H9 (cell line): ENCODE results near the gene ARHGAP15. TPM values are rescaled to one million over a fixed set of nuclear protein-coding genes. Genes with fewer than 3 reads are reported as not detected.

Experiments
- DNase-seq: peaks from one replicate; pipeline ENCODE4 v3.0.0-alpha.2; 2017
- H2AFZ ChIP-seq: one replicate; pipeline ENCODE4 v1.6.1; 2013; ENCODE audit warnings: mild to moderate bottlenecking, low read length, control low read depth, moderate library complexity
- H2AK5ac ChIP-seq: 2 replicates; pipeline ENCODE4 v1.6.1; 2013; ENCODE audit warnings: low read length, control low read depth, mixed read lengths; ENCODE audit not compliant: insufficient read length
- H2BK120ac ChIP-seq: one replicate; pipeline ENCODE4 v1.6.1; 2013; ENCODE audit warnings: low read depth, mild to moderate bottlenecking, low read length, control low read depth, inconsistent platforms; ENCODE audit not compliant: poor library complexity, severe bottlenecking
- H2BK12ac ChIP-seq: 2 replicates; pipeline ENCODE4 v1.6.1; 2013; ENCODE audit warnings: low read length, control low read depth, mixed read lengths, low read depth; ENCODE audit not compliant: insufficient read length
- H2BK15ac ChIP-seq: 2 replicates; pipeline ENCODE4 v1.6.1; 2013; ENCODE audit warnings: low read depth, low read length, control low read depth
- H2BK20ac ChIP-seq: one replicate; pipeline ENCODE4 v1.6.1; 2013; ENCODE audit warnings: low read depth, mild to moderate bottlenecking, low read length, control low read depth, inconsistent platforms; ENCODE audit not compliant: poor library complexity, severe bottlenecking
- H2BK5ac ChIP-seq: 2 replicates; pipeline ENCODE4 v1.6.1; 2013; ENCODE audit warnings: low read length, control low read depth, mixed read lengths; ENCODE audit not compliant: insufficient read length
- H3K14ac ChIP-seq: 2 replicates; pipeline ENCODE4 v1.6.1; 2013; ENCODE audit warnings: low read length, control low read depth; ENCODE audit not compliant: insufficient read depth
- H3K18ac ChIP-seq: 2 replicates; pipeline ENCODE4 v1.6.1; 2013; ENCODE audit warnings: low read depth, mild to moderate bottlenecking, mixed read lengths, low read length, control low read depth; ENCODE audit not compliant: insufficient read length
- H3K23ac ChIP-seq: 2 replicates; pipeline ENCODE4 v1.6.1; 2013; ENCODE audit warnings: low read length, control low read depth, mixed read lengths, low read depth; ENCODE audit not compliant: insufficient read length
- H3K23me2 ChIP-seq: 2 replicates; pipeline ENCODE4 v1.6.1; 2013; ENCODE audit warnings: low read depth, mild to moderate bottlenecking, mixed read lengths, low read length, control low read depth; ENCODE audit not compliant: insufficient read length, poor library complexity, severe bottlenecking
- H3K27ac ChIP-seq: 2 replicates; pipeline ENCODE4 v1.5.1; 2013; ENCODE audit warnings: low read length, control low read depth, mixed read lengths, low read depth; ENCODE audit not compliant: insufficient read length
- H3K27me3 ChIP-seq: 2 replicates; pipeline ENCODE4 v1.6.1; 2013; ENCODE audit warnings: low read length, control low read depth, inconsistent platforms; ENCODE audit not compliant: insufficient read depth
- H3K4ac ChIP-seq: 2 replicates; pipeline ENCODE4 v1.6.1; 2013; ENCODE audit warnings: low read depth, mild to moderate bottlenecking, control low read depth, inconsistent platforms, low read length, moderate library complexity
- H3K4me1 ChIP-seq: 2 replicates; pipeline ENCODE4 v1.6.1; 2013; ENCODE audit warnings: low read length, control low read depth, inconsistent platforms; ENCODE audit not compliant: insufficient read depth
- H3K4me2 ChIP-seq: 2 replicates; pipeline ENCODE4 v1.6.1; 2013; ENCODE audit warnings: low read length, control low read depth, mixed read lengths; ENCODE audit not compliant: insufficient read length, insufficient read depth
- H3K56ac ChIP-seq: 2 replicates; pipeline ENCODE4 v1.6.1; 2013; ENCODE audit warnings: low read depth, mild to moderate bottlenecking, mixed read lengths, low read length, control low read depth; ENCODE audit not compliant: insufficient read length
- H3K79me1 ChIP-seq: 2 replicates; pipeline ENCODE4 v1.6.1; 2013; ENCODE audit warnings: low read depth, mild to moderate bottlenecking, moderate library complexity, low read length, control low read depth, inconsistent platforms; ENCODE audit not compliant: insufficient read depth, poor library complexity, severe bottlenecking
- H3K79me2 ChIP-seq: 2 replicates; pipeline ENCODE4 v1.6.1; 2013; ENCODE audit warnings: low read length, control low read depth, inconsistent platforms; ENCODE audit not compliant: insufficient read depth
- H3K9ac ChIP-seq: 2 replicates; pipeline ENCODE4 v1.6.1; 2013; ENCODE audit warnings: low read length, control low read depth, mixed read lengths; ENCODE audit not compliant: insufficient read length; ENCODE audit errors: extremely low read depth
- H3K9me3 ChIP-seq: one replicate; pipeline ENCODE4 v1.6.1; 2013; ENCODE audit warnings: low read depth, low read length, inconsistent platforms; ENCODE audit not compliant: control insufficient read depth
- H3T11ph ChIP-seq: one replicate; pipeline ENCODE4 v1.6.1; 2013; ENCODE audit warnings: mild to moderate bottlenecking, low read length, control low read depth, inconsistent platforms
- H4K20me1 ChIP-seq: one replicate; pipeline ENCODE4 v1.6.1; 2013; ENCODE audit not compliant: control insufficient read depth, insufficient read length, insufficient read depth
- H4K5ac ChIP-seq: 2 replicates; pipeline ENCODE4 v1.6.1; 2013; ENCODE audit warnings: low read depth, mild to moderate bottlenecking, mixed read lengths, low read length, control low read depth; ENCODE audit not compliant: insufficient read length
- H4K8ac ChIP-seq: replicated peaks from 2 replicates; pipeline ENCODE4 v1.6.1; 2013; ENCODE audit warnings: low read length, control low read depth, mixed read lengths, low read depth; ENCODE audit not compliant: insufficient read length
- H4K91ac ChIP-seq: 2 replicates; pipeline ENCODE4 v1.6.1; 2013; ENCODE audit warnings: low read depth, mild to moderate bottlenecking, moderate library complexity, mixed read lengths, low read length, control low read depth; ENCODE audit not compliant: insufficient read length
- H3K27ac Mint-ChIP-seq, 3 experiments: 2 replicates in 2 of 3; 3 replicates in 1 of 3; pipeline ENCODE4 v1.8.0; 2020 to 2021; ENCODE audit warnings: mixed read lengths in 3 of 3, mild to moderate bottlenecking in 1 of 3, moderate library complexity in 1 of 3
- H3K27me3 Mint-ChIP-seq: 2 replicates; pipeline ENCODE4 v1.8.0; 2021; ENCODE audit warnings: low read depth, mild to moderate bottlenecking, moderate library complexity, mixed read lengths
- H3K36me3 Mint-ChIP-seq, 3 experiments: 2 replicates in 2 of 3; 3 replicates in 1 of 3; pipeline ENCODE4 v1.8.0; 2020 to 2021; ENCODE audit warnings: low read depth in 3 of 3, mixed read lengths in 3 of 3; ENCODE audit not compliant: insufficient read depth in 1 of 3
- H3K4me1 Mint-ChIP-seq, 2 experiments: 2 replicates each; pipeline ENCODE4 v1.8.0; 2020; ENCODE audit warnings: mixed read lengths in 2 of 2
- H3K4me3 Mint-ChIP-seq, 2 experiments: 2 replicates in 1 of 2; 3 replicates in 1 of 2; pipeline ENCODE4 v1.8.0; 2020 to 2021; ENCODE audit warnings: mild to moderate bottlenecking in 2 of 2, mixed read lengths in 2 of 2, moderate library complexity in 1 of 2
- H3K9me3 Mint-ChIP-seq, 2 experiments: 2 replicates in 1 of 2; 3 replicates in 1 of 2; pipeline ENCODE4 v1.8.0; 2020; ENCODE audit warnings: mild to moderate bottlenecking in 2 of 2, mixed read lengths in 2 of 2, moderate library complexity in 1 of 2
- WGBS: extraction: QIAGEN DNeasy Blood & Tissue Kit; methylation state at CpG from one replicate; pipeline ENCODE4 v1.1.7; 2013; ENCODE audit warnings: missing lambda C conversion rate, low lambda C conversion rate, mixed read lengths; ENCODE audit not compliant: insufficient read length; ENCODE audit errors: extremely low coverage; 5-methylcytosine and 5-hydroxymethylcytosine counted together
- total RNA-seq: library from RNA; stranded (reverse); gene quantifications from 2 replicates; pipeline ENCODE4 v1.2.1, GENCODE V29; 2021
- TF ChIP-seq, protein P1 (sequence below): fragments of 200-600 bp; sonication (generic); conservative IDR thresholded peaks from 3 replicates; pipeline ENCODE4 v1.8.0; 2021; ENCODE audit warnings: antibody characterized with exemption, mild to moderate bottlenecking

The ARHGAP15 gene
- total RNA-seq, 1 experiment from 2014 or later = not detected

DNA sequence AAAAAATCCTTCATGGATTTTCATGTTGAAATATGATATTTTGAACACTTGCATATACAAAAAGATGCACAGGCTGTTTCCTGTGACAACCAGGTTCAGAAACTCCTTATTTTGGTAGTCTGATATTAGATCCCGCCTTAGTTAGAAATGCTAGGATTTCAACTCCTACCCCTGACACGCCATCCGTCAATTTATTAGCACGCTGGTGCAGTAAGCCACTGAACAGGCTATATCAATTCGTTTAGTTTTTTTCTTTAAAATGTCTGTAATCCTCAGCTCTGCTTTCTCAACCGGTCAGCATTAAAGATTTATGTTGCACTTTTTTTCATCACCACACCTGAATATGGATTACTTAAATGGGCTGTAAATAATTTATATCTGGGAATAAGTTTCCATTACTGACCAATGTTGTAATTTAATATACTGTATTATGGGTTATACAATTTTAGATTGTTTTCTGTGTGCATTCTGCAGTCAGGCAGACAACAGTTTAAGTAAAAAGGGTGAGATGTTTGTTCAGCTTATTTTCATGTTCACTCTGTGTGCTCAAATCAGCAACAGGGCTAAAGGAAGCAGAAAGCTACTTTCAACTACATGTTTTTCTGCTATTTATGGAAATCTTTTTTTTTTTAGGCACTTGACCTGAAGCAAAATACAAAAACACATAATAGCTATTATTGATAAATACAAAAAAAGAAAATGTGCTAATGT lies 227.7 kb downstream of the ARHGAP15 start:
- Histone ChIP-seq H3K27ac (no peak overlapping the region), H3K27me3 (no peaks in the 10 kb centered on the region), H4K20me1 (no peaks in the 10 kb centered on the region), H3K9me3 (no peaks in the 10 kb centered on the region), H3T11ph (no peak overlapping the region), H3K4me2 (no peak overlapping the region), H4K5ac (no peak overlapping the region), H3K23ac (no peak overlapping the region), H2AFZ (no peak overlapping the region), H3K56ac (no peak overlapping the region), H2AK5ac (no peak overlapping the region), H2BK120ac (no peak overlapping the region), H3K4me1 (no peaks in the 10 kb centered on the region), H3K14ac (no peak overlapping the region), H4K8ac (no peak overlapping the region), H3K4ac (no peak overlapping the region), H3K9ac (no peak overlapping the region), H2BK5ac (no peak overlapping the region), H3K79me2 (no peaks in the 10 kb centered on the region), H3K18ac (no peak overlapping the region), H2BK15ac (no peak overlapping the region), H2BK20ac (no peak overlapping the region), H3K23me2 (no peaks in the 10 kb centered on the region), H2BK12ac (no peak overlapping the region), H3K79me1 (no peaks in the 10 kb centered on the region), H4K91ac (no peak overlapping the region)
- Mint-ChIP-seq H3K36me3 (no peaks in the 10 kb centered on the region), H3K4me3 (no peak overlapping the region), H3K27ac (no peak overlapping the region; a peak in 1 of 7 replicates), H3K9me3 (no peaks in the 10 kb centered on the region), H3K27me3 (no peaks in the 10 kb centered on the region), H3K4me1 (peaks cover 9 to 14% of the 10 kb centered on the region in 2 experiments)
- TF ChIP-seq, protein P1, sequence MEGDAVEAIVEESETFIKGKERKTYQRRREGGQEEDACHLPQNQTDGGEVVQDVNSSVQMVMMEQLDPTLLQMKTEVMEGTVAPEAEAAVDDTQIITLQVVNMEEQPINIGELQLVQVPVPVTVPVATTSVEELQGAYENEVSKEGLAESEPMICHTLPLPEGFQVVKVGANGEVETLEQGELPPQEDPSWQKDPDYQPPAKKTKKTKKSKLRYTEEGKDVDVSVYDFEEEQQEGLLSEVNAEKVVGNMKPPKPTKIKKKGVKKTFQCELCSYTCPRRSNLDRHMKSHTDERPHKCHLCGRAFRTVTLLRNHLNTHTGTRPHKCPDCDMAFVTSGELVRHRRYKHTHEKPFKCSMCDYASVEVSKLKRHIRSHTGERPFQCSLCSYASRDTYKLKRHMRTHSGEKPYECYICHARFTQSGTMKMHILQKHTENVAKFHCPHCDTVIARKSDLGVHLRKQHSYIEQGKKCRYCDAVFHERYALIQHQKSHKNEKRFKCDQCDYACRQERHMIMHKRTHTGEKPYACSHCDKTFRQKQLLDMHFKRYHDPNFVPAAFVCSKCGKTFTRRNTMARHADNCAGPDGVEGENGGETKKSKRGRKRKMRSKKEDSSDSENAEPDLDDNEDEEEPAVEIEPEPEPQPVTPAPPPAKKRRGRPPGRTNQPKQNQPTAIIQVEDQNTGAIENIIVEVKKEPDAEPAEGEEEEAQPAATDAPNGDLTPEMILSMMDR = no peak
- no peak for DNase-seq
- no CpG with 5 or more reads among the region's 6 CpGs for WGBS
